H54 (cell line): ENCODE measurements around the gene SIGLEC12.
A peak's percentile ranks its signal among the peaks of the same experiment; 100 is the strongest.
"Not testable (repeated sequence)": the region's sequence is repeated elsewhere in the genome, so short reads cannot be mapped to it uniquely, and the experiment has no call there.

ENCODE experiments used
- DNase-seq: peaks from one replicate; pipeline ENCODE4 v3.0.0; 2011; ENCODE audit warnings: low spot score, mixed read lengths; ENCODE audit not compliant: insufficient read length
- FAIRE-seq: peaks from 3 replicates; lab custom pipeline; 2011; peaks lifted over from hg19 to GRCh38; lab: Jason Lieb, UNC
- POLR2A ChIP-seq: IDR thresholded peaks from 2 replicates; pipeline ENCODE4 v1.6.1; 2011; ENCODE audit warnings: low read depth, mild to moderate bottlenecking, low read length

SIGLEC12 gene

DNA sequence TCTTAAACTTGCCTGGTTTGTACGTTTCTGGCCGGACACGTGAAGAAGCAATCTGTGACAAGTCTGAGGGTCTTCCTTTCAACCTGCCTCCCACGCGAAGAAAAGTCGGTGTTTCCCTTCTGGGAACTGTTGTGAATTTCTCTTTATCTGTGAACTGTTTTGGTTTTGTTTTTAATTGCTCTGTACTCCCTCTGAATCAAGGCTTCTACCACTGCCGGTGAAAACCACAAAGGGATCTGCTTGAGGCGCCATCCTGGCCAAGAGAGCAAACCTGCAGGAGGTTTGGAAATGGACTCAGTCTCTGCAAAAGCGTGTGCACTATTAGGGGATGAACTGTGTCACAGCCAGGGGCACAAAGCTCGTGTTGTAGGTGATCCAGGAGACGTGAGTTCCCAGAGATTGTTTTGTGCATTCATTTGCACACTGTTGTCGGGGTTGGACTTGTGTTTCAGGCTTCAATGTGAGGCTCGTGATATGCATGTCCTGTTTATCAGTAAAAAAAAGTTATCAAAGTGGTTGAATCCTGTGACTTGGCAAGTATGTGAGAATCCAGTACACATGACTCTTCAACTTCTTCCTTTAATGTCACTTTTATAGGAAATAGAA is 53.1 kb downstream of the SIGLEC12 start:
- DNase-seq: no peak
- TF ChIP-seq POLR2A: no peak
- no peak for FAIRE-seq

DNA sequence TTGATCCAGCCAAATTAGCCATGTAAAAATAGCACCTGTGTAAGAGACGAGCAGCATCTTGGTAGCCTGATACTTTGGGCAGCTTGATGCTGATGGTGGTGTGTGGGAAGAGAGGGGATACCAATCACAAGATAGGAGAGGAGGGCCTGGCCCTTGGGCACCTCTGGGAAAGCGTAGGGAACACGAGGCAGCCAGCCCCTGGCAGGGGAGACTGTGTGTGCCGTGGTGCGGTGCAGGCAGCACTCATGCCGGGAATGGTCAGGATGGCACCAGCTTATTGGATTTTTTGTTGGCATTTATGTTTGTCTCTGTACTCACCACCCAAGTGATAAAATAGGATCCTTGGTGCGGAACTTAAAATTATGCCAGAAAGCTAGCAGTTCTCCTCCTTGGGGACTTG is 53.6 kb downstream of the SIGLEC12 start:
- DNase-seq (no peak), FAIRE-seq (no peak)
- TF ChIP-seq POLR2A: no peak

DNA sequence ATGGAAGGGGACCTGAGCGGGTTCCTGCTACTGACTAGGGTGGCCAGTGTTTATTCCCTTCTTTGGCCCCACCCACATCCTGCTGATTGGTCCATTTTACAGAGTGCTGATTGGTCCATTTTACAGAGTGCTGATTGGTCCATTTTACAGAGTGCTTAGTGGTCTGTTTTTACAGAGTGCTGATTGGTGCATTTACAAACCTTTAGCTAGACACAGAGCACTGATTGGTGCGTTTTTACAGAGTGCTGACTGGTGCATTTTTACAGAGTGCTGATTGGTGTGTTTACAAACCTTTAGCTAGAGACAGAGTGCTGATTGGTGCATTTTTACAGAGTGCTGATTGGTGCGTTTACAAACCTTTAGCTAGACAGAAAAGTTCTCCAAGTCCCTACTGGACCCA is 54.1 kb downstream of the SIGLEC12 start:
- FAIRE-seq: not testable (repeated sequence)

DNA sequence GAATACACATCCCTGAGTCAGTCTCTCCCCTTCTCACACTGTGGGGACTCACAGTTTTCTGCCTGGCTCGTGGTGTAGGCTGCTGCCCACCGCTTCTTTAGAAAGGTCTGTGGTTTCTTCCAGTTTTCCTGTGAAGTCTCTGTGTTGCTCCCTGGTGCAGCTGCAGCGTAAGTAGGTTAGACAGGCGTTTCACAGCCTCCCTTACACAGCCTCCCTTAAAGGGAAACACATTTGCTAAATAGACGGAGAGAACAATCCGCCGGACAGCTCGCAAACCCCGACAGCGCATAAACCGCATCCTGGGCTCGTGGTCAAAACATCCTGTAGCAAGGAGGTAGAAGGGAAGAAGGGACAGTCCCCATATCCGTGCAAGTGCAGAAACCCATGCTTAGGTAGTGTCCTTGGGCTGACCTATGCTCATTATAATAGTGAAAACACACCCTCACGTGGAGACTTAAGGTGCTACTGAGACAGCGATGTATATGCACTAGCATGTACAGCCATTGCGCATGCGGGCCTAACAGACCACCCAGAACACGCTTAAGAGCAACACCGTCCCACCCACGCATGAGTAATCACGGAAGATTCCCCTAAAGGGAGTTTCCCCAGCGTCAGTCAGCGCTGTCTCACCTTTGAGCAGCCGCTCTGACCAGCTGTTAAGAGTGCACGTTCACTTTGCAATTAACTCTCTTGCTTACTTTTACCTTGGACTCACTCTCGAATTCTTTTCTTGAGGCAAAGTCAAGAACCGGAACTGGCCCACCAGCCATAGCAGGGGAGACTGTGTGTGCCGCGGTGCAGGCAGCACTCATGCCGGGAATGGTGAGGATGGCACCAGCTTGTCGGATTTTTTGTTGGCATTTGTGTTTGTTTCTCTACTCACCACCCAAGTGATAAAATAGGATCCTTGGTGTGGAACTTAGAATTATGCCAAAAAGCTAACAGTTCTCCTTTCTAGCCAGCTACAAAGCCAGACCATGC is 59.9 kb downstream of the SIGLEC12 start:
- DNase-seq (no peak), FAIRE-seq (peak; percentile 27)
- TF ChIP-seq POLR2A: no peak

More for the DNA sequence above, 54.1 kb downstream of the SIGLEC12 start:
- DNase-seq: not testable (repeated sequence)
